Right lobe of liver (tissue), 4 donors: ENCODE results near the gene TPPP3.

Source experiments
- CTCF ChIP-seq, 4 donors: fragments of 200-600 bp in 3 of 4; fragments of 450-650 bp in 1 of 4; IDR thresholded peaks; one replicate each; pipeline versions ENCODE4 v1.5.1 to v1.8.0; 2016 to 2022; ENCODE audit warnings: antibody characterized with exemption in 4 of 4, mild to moderate bottlenecking in 2 of 4
- POLR2A ChIP-seq: fragments of 450-650 bp; IDR thresholded peaks from one replicate; pipeline ENCODE4 v1.6.1; 2017; ENCODE audit warnings: antibody characterized with exemption, mild to moderate bottlenecking
- donor health status: DM: no; HTN: no; CAD: no.
- donor health status: DM: no; HTN: no; CAD: no.
- donor health status: DM: no; HTN: yes; CAD: no.

- TF ChIP-seq POLR2A (no peak), CTCF (IDR thresholded peaks at IDR 0.05) (no peak)
These were observed 14.6 kb upstream of the TPPP3 start for GRCh38 chr16:67407788-67408452.
